ENCODE data around the gene UNC5A.

The UNC5A gene

DNA sequence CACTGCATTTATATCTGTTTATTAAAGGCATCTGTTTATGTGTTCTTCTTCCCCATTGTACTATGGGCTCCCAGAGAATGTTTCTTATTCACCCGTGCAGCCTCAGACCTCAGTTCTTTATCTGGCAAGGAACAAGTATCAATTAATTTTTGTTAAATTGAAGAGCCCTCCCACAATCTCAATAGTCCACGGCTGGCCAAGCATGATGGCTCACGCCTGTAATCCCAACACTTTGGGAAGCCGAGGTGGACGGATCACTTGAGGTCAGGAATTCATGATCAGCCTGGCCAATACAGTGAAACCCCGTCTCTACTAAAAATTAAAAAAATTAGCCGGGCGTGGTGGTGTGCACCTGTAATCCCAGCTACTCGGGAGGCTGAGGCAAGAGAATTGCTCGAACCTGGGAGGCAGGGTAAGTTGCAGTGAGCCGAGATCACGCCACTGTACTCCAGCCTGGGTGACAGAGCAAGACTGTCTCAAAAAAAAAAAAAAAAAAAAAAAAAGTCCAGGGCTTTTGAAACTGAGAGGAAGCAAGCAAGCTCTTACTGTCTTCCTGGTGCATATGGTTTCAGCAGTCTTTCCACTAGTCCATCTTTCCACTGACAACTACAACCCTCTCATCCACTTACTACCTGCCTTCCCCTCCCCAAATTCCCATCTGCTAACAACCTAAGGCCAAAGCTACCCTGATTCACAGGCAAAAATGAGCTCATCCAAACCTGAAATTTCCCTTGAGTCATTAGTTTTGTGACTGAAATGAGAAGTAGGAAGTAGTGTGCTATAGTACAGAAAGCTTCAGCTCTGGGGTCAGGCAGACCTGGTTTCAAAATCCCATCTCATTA lies 91.1 kb downstream of the UNC5A start:
- Histone ChIP-seq H3K4me3 (ENCODE audit: low read length) (no peak overlapping the region), H3K27me3 (ENCODE audit: control insufficient read depth, insufficient read depth, low read length) (no peaks in the 10 kb centered on the region), H3K27ac (ENCODE audit: low read depth, low read length) (no peak overlapping the region), H3K36me3 (ENCODE audit: control insufficient read depth, insufficient read depth, low read length) (peaks cover 21% of the 10 kb centered on the region), H3K4me1 (ENCODE audit: control insufficient read depth, insufficient read depth, low read length) (no peaks in the 10 kb centered on the region), H3K9ac (ENCODE audit: low read length) (no peak overlapping the region)

DNA sequence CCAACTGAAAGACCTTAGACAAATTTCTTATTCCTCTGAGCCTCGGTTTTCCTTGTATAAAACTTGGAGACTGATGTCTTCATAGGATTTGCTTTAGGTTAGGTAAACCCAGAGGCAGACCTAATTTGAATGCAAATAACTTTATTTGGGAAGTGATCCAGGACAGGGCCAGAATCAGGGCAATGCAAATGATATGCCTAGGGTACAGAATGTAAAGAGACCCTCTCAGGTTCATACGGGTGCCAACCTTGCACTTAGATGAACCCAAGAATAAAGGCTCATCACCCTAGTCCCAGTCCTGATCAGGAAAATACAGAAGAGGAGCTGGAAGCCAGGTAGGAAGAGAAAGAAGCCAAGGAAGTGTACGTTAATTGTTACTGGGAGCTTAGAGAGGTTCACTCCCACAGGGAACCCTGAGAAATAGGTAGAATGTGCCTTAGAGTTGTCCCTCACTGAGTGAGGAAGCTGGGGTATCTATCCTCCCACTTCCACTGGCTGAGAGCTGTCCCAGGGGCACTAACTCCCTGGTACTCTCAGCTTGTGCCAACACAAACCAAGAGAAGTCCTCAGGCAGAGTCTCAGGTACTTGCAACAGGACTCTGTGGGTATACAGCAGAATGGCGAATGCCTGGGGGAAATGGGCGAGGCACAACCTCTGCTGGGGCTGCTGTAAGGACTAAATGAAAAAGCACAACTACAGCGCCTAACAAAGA lies 91.9 kb downstream of the UNC5A start:
- Histone ChIP-seq H3K36me3 (ENCODE audit: control insufficient read depth, insufficient read depth, low read length) (peaks cover 27% of the 10 kb centered on the region), H3K4me1 (ENCODE audit: control insufficient read depth, insufficient read depth, low read length) (no peaks in the 10 kb centered on the region), H3K27ac (ENCODE audit: low read depth, low read length) (no peak overlapping the region), H3K27me3 (ENCODE audit: control insufficient read depth, insufficient read depth, low read length) (no peaks in the 10 kb centered on the region), H3K4me3 (ENCODE audit: low read length) (no peak overlapping the region), H3K9ac (ENCODE audit: low read length) (no peak overlapping the region)

DNA sequence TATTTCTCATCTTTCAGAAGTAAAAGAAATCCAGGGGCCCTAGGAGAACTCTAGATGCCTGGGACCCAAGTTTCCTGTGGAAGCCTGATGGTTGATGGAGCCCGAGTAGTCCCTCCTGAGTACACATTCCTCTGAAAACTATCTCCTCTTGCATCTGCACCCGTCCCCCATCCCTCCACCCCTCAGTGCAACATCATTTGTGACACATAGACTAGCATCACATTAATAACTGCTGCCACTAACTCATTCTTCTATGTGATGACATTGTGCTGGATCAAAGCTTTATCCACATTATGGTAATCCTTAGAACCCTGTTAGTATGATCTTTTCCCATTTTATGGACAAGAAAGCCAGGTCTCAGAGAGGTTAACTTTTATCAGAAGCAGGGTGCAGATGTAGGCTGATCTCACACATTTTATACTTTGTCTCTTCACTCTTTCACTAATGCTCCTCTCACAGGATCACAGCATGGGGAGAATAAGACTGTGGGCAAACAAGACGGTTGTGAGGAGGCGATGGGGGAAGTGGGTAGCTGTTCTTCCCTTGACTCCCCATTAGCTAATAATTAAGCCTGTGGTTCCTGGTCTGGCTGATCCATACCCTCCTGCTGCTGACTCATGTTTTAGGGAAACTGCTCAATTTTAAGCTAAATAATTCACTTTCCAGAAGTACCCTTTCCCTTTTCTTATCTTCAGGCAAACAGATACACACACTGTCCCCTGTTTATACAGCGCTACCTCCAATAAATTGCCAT lies 92.7 kb downstream of the UNC5A start:
- Histone ChIP-seq H3K36me3 (ENCODE audit: control insufficient read depth, insufficient read depth, low read length) (peaks cover 27% of the 10 kb centered on the region), H3K27ac (ENCODE audit: low read depth, low read length) (no peak overlapping the region), H3K4me1 (ENCODE audit: control insufficient read depth, insufficient read depth, low read length) (no peaks in the 10 kb centered on the region)

DNA sequence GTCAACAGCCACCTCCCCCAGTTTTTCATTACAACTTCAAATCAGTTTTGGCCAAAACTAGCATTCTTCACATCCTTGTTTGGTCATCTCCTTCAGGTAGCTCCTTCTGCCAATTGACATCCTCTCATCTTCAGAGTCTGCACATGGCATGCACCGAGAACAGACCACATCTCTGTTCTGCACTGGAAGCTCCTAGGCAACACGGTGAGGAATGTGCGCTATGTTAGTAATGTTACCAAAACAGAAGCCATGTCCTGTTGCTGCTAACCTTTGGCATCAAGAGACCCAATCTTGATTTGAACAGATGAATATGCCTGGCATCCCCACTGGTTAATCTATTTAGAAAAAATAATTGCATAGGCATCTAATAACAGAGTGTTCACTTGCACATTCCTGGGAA lies 93.9 kb downstream of the UNC5A start:
- no peak overlapping the region for H3K9ac ChIP-seq (ENCODE audit: low read length)
- no peaks in the 10 kb centered on the region for H3K27me3 ChIP-seq (ENCODE audit: control insufficient read depth, insufficient read depth, low read length)
- peaks cover 27% of the 10 kb centered on the region for H3K36me3 ChIP-seq (ENCODE audit: control insufficient read depth, insufficient read depth, low read length)
- H3K27ac ChIP-seq (ENCODE audit: low read depth, low read length) = no peak overlapping the region
- H3K4me3 ChIP-seq (ENCODE audit: low read length) = no peak overlapping the region
- no peaks in the 10 kb centered on the region for H3K4me1 ChIP-seq (ENCODE audit: control insufficient read depth, insufficient read depth, low read length)

More for the DNA sequence above, 92.7 kb downstream of the UNC5A start:
- no peak overlapping the region for H3K4me3 ChIP-seq (ENCODE audit: low read length)
- no peaks in the 10 kb centered on the region for H3K27me3 ChIP-seq (ENCODE audit: control insufficient read depth, insufficient read depth, low read length)
- H3K9ac ChIP-seq (ENCODE audit: low read length) = no peak overlapping the region

DNA sequence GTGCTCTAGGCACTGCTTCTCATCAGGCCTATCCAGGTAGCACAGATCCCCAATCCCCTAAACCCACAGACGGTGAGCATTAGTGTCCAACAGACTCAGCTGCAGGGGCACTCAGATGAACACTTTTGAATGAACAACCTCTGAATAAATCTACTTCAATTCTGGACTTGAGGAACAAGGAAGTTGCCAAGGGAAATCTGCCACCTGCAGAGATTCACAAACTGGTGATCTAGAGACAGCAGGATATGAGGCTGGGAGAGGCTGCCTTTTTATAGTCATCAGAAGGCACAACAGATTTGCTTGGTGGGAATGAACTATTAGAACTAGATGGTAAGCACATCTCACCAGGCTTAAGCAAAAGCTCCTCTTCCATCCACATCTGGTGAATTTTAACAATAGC lies 95.8 kb downstream of the UNC5A start:
- no peak overlapping the region for H3K9ac ChIP-seq (ENCODE audit: low read length)
- H3K4me3 ChIP-seq (ENCODE audit: low read length) = no peak overlapping the region
- no peaks in the 10 kb centered on the region for H3K4me1 ChIP-seq (ENCODE audit: control insufficient read depth, insufficient read depth, low read length)
- H3K36me3 ChIP-seq (ENCODE audit: control insufficient read depth, insufficient read depth, low read length) = peaks cover 27% of the 10 kb centered on the region
- H3K27me3 ChIP-seq (ENCODE audit: control insufficient read depth, insufficient read depth, low read length) = no peaks in the 10 kb centered on the region
- no peak overlapping the region for H3K27ac ChIP-seq (ENCODE audit: low read depth, low read length)

DNA sequence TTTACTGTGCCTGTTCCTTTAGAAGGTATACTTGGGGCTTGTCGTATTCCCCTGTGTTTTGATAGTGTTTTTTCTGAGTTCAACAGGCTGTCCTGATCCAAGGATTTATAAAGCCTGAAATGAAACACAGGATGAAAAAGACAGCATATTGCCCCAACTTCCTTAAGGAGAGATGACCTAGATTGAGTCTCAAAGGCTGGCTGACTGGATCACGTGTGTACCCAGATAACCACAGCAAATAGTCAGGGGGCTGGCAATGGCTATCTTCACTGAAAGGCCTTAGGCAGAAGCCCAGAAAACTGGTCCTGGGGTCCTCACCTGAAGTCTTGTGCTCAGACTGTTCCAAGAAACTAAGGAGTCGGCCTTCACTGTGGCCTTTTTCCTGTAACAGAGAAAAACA lies 96.4 kb downstream of the UNC5A start:
- H3K4me3 ChIP-seq (ENCODE audit: low read length) = no peak overlapping the region
- H3K36me3 ChIP-seq (ENCODE audit: control insufficient read depth, insufficient read depth, low read length) = peaks cover 27% of the 10 kb centered on the region
- H3K27ac ChIP-seq (ENCODE audit: low read depth, low read length) = no peak overlapping the region
- no peak overlapping the region for H3K9ac ChIP-seq (ENCODE audit: low read length)
- H3K4me1 ChIP-seq (ENCODE audit: control insufficient read depth, insufficient read depth, low read length) = no peaks in the 10 kb centered on the region
- no peaks in the 10 kb centered on the region for H3K27me3 ChIP-seq (ENCODE audit: control insufficient read depth, insufficient read depth, low read length)

DNA sequence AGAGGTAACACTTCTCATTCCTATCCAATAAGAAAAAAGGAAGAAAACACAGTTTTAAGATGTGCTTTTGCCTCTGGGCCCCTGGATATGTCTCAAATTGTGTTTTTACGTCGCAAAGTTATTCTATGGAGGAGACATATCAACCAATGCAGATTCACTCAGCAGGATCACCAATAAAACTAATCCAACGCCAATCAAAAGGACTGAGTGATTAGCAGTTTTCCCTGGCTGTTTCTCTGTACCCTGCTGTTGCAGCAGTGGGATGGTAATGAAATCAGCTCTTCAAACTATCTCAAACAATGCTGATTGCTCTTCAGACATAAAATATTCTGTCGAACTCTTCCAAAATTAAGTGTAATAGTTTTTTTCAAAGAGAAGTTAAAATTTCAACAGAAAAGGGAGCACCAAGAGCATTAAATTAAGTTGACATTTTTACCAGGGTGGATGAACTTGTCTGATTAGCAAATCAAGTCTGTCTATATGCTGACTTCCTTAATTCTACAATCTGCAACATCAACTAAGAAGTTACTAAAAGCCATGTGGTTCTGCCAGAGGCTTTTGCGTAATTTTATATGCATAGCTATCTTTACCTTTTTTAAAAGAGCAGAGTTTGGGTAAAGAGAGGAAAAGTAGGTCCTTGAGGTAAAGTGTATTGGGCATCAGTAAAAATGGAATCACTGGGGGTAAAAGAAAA lies 98.5 kb downstream of the UNC5A start:
- Histone ChIP-seq H3K27me3 (ENCODE audit: control insufficient read depth, insufficient read depth, low read length) (no peaks in the 10 kb centered on the region), H3K27ac (ENCODE audit: low read depth, low read length) (no peak overlapping the region), H3K4me1 (ENCODE audit: control insufficient read depth, insufficient read depth, low read length) (no peaks in the 10 kb centered on the region), H3K36me3 (ENCODE audit: control insufficient read depth, insufficient read depth, low read length) (peaks cover 27% of the 10 kb centered on the region), H3K9ac (ENCODE audit: low read length) (no peak overlapping the region), H3K4me3 (ENCODE audit: low read length) (no peak overlapping the region)

DNA sequence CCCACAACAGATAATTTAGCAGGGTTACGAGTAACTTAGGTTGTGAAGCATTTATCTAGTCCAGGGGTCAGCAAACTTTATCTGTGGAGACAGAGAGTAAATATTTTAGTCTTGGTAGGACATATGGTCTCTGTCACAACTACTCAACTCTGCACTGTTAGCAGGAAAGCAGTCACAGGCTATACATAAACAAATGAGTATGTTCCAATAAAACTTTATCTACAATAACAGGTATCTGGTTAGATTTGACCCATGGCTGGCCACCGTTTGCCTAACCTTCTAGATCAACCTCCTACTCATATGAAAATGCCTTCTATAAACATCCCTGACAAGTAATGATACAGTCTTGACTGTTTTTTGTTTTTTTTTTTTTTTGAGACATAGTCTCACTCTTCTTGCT lies 101.8 kb downstream of the UNC5A start:
- no peaks in the 10 kb centered on the region for H3K27me3 ChIP-seq (ENCODE audit: control insufficient read depth, insufficient read depth, low read length)
- H3K4me1 ChIP-seq (ENCODE audit: control insufficient read depth, insufficient read depth, low read length) = no peaks in the 10 kb centered on the region
- H3K36me3 ChIP-seq (ENCODE audit: control insufficient read depth, insufficient read depth, low read length) = peaks cover 2% of the 10 kb centered on the region
- H3K27ac ChIP-seq (ENCODE audit: low read depth, low read length) = no peak overlapping the region
- H3K9ac ChIP-seq (ENCODE audit: low read length) = no peak overlapping the region
- no peak overlapping the region for H3K4me3 ChIP-seq (ENCODE audit: low read length)

DNA sequence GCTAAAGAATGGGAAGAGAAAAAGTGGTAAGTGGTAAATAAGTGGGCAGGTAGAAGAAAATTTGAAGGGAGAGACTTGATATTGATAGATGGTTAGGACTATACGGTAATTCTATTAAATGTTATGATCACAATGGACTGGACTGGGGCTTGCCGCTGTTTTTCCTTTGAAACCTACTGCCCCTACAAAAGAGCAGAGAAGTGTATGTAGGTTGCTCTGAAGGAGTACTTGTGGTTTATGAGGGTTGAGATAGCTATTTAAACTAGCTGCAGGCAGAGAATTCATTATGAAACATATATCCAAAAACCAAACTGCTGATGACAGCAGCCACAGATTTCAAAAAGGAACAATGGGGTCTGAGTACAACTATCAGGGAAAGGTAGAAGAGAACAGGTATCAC lies 105.5 kb downstream of the UNC5A start:
- Histone ChIP-seq H3K27ac (ENCODE audit: low read depth, low read length) (no peak overlapping the region), H3K4me3 (ENCODE audit: low read length) (no peak overlapping the region), H3K36me3 (ENCODE audit: control insufficient read depth, insufficient read depth, low read length) (peaks cover 3% of the 10 kb centered on the region), H3K9ac (ENCODE audit: low read length) (no peak overlapping the region), H3K27me3 (ENCODE audit: control insufficient read depth, insufficient read depth, low read length) (no peaks in the 10 kb centered on the region), H3K4me1 (ENCODE audit: control insufficient read depth, insufficient read depth, low read length) (no peaks in the 10 kb centered on the region)

DNA sequence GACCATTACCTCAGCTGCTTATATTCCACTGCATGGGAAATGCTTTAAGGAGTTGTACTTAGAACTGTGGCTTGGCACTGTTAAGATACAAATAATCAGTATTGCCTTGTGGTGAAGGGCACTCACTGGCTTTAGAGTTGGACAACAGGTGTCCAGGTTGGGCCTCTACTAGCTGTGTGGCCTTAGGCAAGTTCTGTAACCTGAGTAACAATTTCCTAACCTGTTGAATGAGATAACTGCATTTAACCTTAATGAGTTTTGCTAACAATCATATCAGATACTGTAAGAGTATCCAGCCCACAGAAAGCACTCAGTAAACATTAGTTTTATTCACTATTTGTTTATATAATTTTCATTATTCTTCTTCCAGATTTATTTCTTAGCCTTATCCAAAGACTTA lies 106.0 kb downstream of the UNC5A start:
- H3K4me3 ChIP-seq (ENCODE audit: low read length) = no peak overlapping the region
- peaks cover 3% of the 10 kb centered on the region for H3K36me3 ChIP-seq (ENCODE audit: control insufficient read depth, insufficient read depth, low read length)

DNA sequence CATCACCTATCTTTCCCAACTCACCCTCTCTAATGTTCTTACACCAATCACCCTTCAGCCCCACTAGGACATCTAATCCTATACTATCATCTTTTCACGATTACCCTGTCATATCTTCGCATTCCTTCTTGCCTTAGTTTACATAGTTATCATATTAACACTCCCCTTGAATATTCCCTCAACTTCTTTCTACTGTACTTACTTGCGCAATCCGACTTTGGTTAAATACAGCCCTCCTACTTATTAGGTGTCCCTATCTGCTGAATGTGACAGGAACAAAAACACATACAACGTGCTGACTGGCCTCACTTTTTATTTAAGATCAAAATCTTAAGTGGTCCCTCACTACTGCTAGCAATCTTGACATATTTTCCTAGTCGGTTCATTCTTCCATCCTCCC lies 108.3 kb downstream of the UNC5A start:
- H3K36me3 ChIP-seq (ENCODE audit: control insufficient read depth, insufficient read depth, low read length) = peaks cover 3% of the 10 kb centered on the region
- no peaks in the 10 kb centered on the region for H3K4me1 ChIP-seq (ENCODE audit: control insufficient read depth, insufficient read depth, low read length)
- H3K9ac ChIP-seq (ENCODE audit: low read length) = no peak overlapping the region
- H3K4me3 ChIP-seq (ENCODE audit: low read length) = no peak overlapping the region
- H3K27me3 ChIP-seq (ENCODE audit: control insufficient read depth, insufficient read depth, low read length) = no peaks in the 10 kb centered on the region
- no peak overlapping the region for H3K27ac ChIP-seq (ENCODE audit: low read depth, low read length)

More for the DNA sequence above, 106.0 kb downstream of the UNC5A start:
- Histone ChIP-seq H3K4me1 (ENCODE audit: control insufficient read depth, insufficient read depth, low read length) (no peaks in the 10 kb centered on the region), H3K27ac (ENCODE audit: low read depth, low read length) (no peak overlapping the region), H3K9ac (ENCODE audit: low read length) (no peak overlapping the region), H3K27me3 (ENCODE audit: control insufficient read depth, insufficient read depth, low read length) (no peaks in the 10 kb centered on the region)

DNA sequence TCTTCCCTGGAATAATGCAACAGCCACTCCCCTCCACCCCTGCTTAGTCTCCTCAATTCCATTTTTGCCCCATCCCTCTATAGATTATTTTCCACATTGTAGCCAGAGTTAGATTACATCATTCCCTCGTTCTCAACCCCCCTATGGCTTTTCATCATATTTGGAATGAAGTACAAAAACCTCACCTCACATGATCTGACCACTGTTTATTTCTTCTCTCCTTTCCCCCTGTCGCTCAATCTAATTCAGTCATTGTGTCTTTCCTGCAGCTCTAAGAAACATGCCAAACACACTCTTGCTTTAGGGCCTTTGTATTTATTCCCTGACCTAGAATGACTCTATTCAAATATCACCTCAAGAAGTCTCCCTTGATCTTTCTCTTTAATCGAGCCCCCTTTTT lies 111.4 kb downstream of the UNC5A start:
- no peaks in the 10 kb centered on the region for H3K27me3 ChIP-seq (ENCODE audit: control insufficient read depth, insufficient read depth, low read length)
- peaks cover 3% of the 10 kb centered on the region for H3K36me3 ChIP-seq (ENCODE audit: control insufficient read depth, insufficient read depth, low read length)
- H3K4me3 ChIP-seq (ENCODE audit: low read length) = no peak overlapping the region
- no peak overlapping the region for H3K9ac ChIP-seq (ENCODE audit: low read length)
- no peak overlapping the region for H3K27ac ChIP-seq (ENCODE audit: low read depth, low read length)
- no peaks in the 10 kb centered on the region for H3K4me1 ChIP-seq (ENCODE audit: control insufficient read depth, insufficient read depth, low read length)
